NCI-H2196 treated with DMSO at 0.1 percent for 48 hours (cell line): ENCODE measurements around the gene PHACTR3.
"Not testable (repeated sequence)": the region's sequence is repeated elsewhere in the genome, so short reads cannot be mapped to it uniquely, and the experiment has no call there.

Experiments
- DNase-seq: peaks from one replicate; lab custom pipeline; 2025; ENCODE audit not compliant: unreplicated experiment; lab: John Stamatoyannopoulos, UW

Gene PHACTR3

GRCh38 chr20:59603781-59604541, at the start of gene PHACTR3:
Gene PHACTR3 (plus strand): TSS chr20:59604540. CDS start chr20:59605015, 475 bp downstream.
- no peak for DNase-seq

- not testable (repeated sequence) for DNase-seq
These were observed 46.4 kb upstream of the PHACTR3 start for GRCh38 chr20:59557733-59558529.

- no peak for DNase-seq
These were observed 45.1 kb upstream of the PHACTR3 start for GRCh38 chr20:59559024-59559817.

- DNase-seq: no peak
These were observed 44.5 kb upstream of the PHACTR3 start for GRCh38 chr20:59559863-59560262.

- no peak for DNase-seq
These were observed 43.6 kb upstream of the PHACTR3 start for GRCh38 chr20:59560588-59561227.

GRCh38 chr20:59561228-59561605, 43.1 kb upstream of the PHACTR3 start:
- DNase-seq: no peak

- DNase-seq: no peak
These were observed 42.6 kb upstream of the PHACTR3 start for GRCh38 chr20:59561614-59562277.

- no peak for DNase-seq
These were observed 40.2 kb upstream of the PHACTR3 start for GRCh38 chr20:59564171-59564570.

- DNase-seq: no peak
These were observed 39.4 kb upstream of the PHACTR3 start for GRCh38 chr20:59564943-59565342.

GRCh38 chr20:59565768-59566461, 38.4 kb upstream of the PHACTR3 start:
- no peak for DNase-seq

GRCh38 chr20:59566631-59567524, 37.5 kb upstream of the PHACTR3 start:
- no peak for DNase-seq

GRCh38 chr20:59567585-59568508, 36.5 kb upstream of the PHACTR3 start:
- no peak for DNase-seq

- DNase-seq: no peak
These were observed 35.8 kb upstream of the PHACTR3 start for GRCh38 chr20:59568509-59569024.

- no peak for DNase-seq
These were observed 35.0 kb upstream of the PHACTR3 start for GRCh38 chr20:59569305-59569704.

- DNase-seq: no peak
These were observed 33.2 kb upstream of the PHACTR3 start for GRCh38 chr20:59571151-59571550.

- DNase-seq: peak; percentile 48
These were observed 32.6 kb upstream of the PHACTR3 start for GRCh38 chr20:59571551-59572314.

- DNase-seq: no peak
These were observed 31.8 kb upstream of the PHACTR3 start for GRCh38 chr20:59572515-59572914.
